Caki2 (cell line): ENCODE data around the gene TGFBI. TPM values are rescaled to one million over a fixed set of nuclear protein-coding genes. Genes with fewer than 3 reads are reported as not detected.

Source experiments
- DNase-seq: peaks from one replicate; pipeline ENCODE4 v3.0.0-alpha.2; 2015; ENCODE audit warnings: low read depth
- in situ Hi-C: cut with HindIII; loops from 2 replicates; pipeline ENCODE4 v1.10.0; 2016; ENCODE audit warnings: low sequenced_read_pairs, low pct_unique_long_range_greater_than_20kb, mixed read lengths
- total RNA-seq: library from RNA; depleted of rRNA; stranded (reverse); fragments of >200 nt; shearing (Covaris generic); gene quantifications from 2 replicates; pipeline ENCODE4 v1.2.3, GENCODE V29; 2014; ENCODE audit warnings: low replicate concordance; rRNA removed

The TGFBI gene
- 298 and 340 TPM in 2 replicates for total RNA-seq

DNA sequence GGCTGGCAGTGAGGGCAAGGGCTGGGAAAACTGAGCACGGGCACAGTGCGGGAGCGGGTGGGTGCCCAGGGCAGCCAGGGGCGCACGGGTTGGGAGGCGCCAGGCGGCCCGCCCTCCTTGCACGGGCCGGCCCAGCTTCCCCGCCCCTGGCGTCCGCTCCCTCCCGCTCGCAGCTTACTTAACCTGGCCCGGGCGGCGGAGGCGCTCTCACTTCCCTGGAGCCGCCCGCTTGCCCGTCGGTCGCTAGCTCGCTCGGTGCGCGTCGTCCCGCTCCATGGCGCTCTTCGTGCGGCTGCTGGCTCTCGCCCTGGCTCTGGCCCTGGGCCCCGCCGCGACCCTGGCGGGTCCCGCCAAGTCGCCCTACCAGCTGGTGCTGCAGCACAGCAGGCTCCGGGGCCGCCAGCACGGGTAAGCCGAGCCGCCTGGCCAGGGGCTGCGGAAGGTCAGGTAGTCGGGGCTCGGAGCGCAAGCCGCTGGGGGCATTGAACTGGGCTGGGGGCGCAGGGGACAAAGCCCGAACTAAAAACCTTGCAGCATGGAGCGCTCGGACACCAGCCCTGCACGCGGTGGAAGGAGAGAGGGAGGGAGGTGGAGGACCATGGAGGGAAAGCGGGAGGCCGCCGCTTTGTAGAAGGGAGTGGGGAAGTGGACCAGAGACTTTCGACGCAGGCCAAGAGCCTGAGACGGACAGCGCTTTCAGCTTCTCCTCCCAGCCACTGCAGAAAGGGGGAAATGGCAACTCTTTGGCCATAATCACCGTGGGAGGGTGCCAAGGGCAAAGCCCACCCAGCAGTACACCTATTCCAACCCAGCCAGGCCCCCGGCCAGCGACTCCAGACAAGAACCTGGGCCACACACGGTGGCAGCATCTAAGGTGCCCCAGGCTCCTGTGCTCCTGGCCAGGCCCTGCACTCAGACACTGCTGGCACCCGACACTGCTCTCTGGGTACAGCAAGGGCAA lies at the start of gene TGFBI:
Gene TGFBI (plus strand): TSS at position 207 of the 961 bp plus-strand sequence. CDS start 68 bp downstream, at position 275.
- in situ Hi-C loops: no loop called here
- peak; percentile 63 for DNase-seq

DNA sequence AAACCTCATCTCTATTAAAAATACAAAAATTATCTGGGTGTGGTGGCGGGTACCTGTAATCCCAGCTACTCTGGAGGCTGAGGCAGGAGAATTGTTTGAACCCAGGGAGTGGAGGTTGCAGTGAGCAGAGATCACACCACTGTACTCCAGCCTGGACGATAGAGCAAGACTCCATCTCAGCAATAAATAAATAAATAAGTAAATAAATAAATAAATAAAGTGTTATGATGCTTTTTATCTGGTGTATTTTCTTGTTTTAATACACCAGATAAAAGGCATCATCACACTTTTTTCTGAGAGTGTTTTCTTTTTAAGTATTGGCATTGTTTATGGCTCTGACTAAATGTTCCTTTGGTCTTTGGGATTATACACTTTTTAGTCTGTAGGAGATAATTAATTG lies 49.8 kb upstream of the TGFBI start:
- in situ Hi-C loops: no loop called here

GRCh38 chr5:135979510-135979909 lies 49.3 kb upstream of the TGFBI start:
- no peak for DNase-seq
- in situ Hi-C loops: no loop called here

More for the DNA sequence above, 49.8 kb upstream of the TGFBI start:
- no peak for DNase-seq

DNA sequence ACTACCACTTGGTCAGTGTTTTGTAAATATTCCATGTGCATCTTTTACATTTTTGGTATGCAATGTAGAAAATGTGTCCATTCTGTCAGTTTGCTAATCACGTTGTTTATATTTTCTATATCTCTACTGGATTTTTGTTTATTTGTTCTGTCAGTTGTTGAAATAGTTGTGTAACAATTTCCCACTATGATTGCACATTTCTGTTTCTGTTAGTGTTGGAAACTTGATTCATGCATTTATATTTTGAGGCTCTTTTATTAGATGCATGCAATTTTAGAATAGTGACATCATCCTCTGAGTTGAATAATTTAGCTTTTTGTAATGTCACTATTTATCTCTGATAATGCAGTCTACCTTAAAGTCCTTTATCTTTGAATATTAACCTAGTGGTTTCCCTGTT lies 48.2 kb upstream of the TGFBI start:
- DNase-seq: no peak
- in situ Hi-C loops: no loop called here

GRCh38 chr5:135985951-135986350 lies 42.8 kb upstream of the TGFBI start:
- no peak for DNase-seq
- in situ Hi-C loops: no loop called here

DNA sequence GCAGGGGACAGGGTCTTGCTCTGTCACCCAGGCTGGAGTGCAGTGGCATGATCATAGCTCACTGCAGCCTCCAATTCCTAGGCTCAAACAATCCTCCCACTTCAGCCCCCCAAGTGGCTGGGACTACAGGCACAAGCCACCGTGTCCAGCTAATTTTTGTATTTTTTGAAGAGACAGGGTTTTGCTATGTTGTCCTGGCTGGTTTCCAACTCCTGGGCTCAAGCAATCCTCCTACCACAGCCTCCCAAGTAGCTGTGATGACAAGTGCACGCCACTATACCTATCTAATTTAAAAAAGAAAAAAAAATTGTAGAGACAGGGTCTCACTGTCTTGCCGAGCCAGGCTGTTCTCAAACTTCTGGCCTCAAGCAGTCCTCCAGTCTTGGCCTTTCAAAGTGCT lies 42.4 kb upstream of the TGFBI start:
- no peak for DNase-seq
- in situ Hi-C loops: no loop called here

- in situ Hi-C loops: no loop called here
Measured at GRCh38 chr5:135986891-135987401, 41.8 kb upstream of the TGFBI start.

GRCh38 chr5:135988546-135988945 lies 40.2 kb upstream of the TGFBI start:
- in situ Hi-C loops: no loop called here
- DNase-seq: no peak

More at GRCh38 chr5:135986891-135987401, 41.8 kb upstream of the TGFBI start:
- DNase-seq: no peak

DNA sequence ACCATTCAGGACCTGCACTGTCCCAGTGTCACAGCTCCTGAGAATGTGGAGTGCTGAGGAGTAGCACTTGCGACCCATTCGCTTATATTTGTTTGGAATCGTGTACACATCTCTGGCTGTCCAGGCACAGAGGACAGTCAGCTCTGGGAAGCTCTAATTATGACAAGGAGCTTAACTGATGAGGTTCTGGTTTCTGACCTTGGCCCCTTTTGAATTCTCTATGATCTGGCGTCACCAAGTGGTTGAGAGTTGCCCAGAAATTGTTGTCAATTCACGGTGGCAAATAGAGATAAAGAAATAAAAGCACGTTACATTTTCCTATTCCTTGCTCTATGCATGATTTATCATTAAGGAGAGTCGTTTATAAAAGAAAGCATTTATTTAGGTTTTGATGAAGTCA lies 39.1 kb upstream of the TGFBI start:
- in situ Hi-C loops: no loop called here
- no peak for DNase-seq

DNA sequence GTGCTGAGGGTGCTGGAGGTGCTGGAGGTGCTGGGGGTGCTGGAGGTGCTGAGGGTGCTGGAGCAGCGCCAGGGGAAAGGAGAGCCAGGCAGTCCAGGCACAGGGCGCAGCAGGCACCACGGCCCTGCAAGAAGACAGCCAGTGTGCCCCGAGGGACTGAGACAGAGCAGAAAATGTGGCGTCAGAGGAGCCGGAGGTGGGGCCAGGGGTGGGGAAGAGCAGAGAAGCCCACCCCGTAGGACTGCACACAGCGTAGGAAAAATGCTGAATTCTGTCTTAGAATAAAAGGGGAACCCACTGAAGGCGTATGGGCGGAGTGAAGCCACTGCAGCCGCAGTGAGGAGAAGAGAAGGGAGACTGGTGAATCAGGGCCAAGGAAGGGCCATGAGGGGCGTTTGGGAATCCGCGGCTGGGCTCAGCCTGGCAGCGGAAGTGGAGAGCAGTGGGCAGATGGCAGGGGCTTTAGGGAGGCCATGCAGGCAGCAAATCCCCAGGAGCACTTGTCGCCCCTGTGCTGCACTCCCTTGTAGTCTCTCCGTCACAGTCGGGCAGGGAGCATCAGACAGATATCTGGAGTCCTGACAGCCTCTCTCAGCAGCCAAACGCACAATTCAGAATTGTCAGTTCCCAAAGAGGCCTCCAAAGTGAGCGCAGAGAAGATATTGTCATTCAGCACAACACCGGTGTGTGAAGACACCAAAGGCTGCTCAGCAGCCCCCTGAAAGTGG lies 38.1 kb upstream of the TGFBI start:
- in situ Hi-C loops: no loop called here
- DNase-seq: no peak

GRCh38 chr5:135991429-135991828 lies 37.4 kb upstream of the TGFBI start:
- no peak for DNase-seq
- in situ Hi-C loops: no loop called here

- no peak for DNase-seq
- in situ Hi-C loops: no loop called here
Measured at GRCh38 chr5:135993335-135993879, 35.4 kb upstream of the TGFBI start.

DNA sequence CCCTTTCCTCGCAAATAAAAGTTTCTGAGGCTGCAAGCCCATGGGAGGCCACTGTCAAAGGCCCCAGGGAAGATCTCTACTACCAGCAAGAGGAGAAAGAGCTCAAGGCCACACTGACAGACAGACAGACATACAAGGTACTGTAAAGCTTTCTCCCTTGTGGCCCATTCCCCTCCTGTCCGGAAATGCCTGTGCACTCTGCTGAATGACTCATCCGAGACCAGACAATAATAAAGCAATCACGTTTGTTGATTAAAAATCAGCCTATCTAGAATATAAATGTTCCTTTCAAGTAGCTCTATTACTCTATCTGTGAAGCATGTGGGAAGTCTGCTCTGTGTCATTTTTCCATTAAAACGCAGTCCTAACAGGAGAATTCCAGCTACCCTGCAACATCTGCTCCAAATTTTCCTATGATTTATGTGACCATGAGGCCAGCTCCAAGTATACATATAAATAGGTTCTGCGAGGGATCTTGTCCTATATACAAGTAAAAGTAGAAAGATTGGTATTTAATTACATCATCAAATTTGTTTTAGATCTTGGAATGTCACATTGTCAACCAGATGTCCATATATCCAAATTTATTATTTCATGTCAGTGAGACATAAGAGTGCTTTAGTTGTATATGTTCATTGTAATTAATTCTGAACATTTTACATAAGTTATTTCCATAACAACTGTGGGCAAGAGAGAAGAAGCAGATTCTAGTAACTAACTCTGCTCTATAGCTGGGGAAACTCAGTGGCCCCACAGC lies 34.7 kb upstream of the TGFBI start:
- DNase-seq: no peak
- in situ Hi-C loops: no loop called here

GRCh38 chr5:135995976-135996375 lies 32.8 kb upstream of the TGFBI start:
- no peak for DNase-seq

DNA sequence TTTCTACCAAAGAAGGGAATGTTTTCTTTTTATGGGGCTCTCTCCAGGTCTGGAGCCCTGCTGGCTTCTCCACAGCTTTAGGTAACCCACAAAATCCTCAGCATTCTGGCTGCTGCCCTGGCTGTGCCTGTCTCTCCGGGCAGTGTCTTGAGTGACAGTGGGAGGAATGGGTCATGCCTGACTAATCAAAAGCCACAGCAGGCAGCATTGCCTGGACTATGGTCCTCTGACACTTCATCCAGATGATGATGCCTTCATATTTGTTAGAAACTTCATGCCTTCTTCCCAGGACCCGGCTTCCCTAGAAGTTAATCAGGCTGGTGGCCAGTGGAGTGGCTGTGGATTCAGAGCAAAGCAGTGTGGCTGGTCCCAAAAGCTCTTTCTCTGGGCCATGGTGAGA lies 32.2 kb upstream of the TGFBI start:
- in situ Hi-C loops: no loop called here
- DNase-seq: no peak

More at GRCh38 chr5:135995976-135996375, 32.8 kb upstream of the TGFBI start:
- in situ Hi-C loops: no loop called here

DNA sequence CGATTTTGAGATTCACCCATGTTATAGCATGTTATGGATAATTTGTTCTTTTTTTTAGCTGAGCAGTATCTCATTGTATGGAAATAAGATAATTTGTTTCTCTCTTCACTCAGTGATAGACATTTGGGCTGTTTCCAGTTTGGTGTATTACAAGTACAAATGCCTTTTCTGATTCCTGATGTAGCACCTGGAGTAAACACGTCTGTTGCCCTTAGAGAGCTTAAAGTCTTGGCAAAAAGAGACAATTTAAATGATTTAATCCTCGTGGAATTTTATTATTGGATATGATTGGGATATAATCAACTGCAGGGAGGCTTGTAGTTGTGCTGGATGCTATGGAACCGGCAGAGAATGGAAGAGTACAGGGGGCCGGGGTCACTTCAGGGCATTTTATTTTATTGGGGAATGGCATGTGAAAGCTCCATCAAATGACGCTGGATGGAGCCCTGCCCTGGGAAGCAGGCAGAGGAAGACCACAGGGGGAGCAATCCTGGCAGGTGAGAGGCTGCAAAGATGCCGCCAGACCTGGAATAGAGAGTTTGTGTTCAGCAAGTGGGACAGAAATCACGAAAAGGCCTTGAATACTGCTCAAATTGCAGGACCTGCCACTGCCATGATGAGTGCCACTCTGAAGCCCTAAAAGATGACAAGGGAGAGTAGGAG lies 31.0 kb upstream of the TGFBI start:
- in situ Hi-C loops: no loop called here
- no peak for DNase-seq

DNA sequence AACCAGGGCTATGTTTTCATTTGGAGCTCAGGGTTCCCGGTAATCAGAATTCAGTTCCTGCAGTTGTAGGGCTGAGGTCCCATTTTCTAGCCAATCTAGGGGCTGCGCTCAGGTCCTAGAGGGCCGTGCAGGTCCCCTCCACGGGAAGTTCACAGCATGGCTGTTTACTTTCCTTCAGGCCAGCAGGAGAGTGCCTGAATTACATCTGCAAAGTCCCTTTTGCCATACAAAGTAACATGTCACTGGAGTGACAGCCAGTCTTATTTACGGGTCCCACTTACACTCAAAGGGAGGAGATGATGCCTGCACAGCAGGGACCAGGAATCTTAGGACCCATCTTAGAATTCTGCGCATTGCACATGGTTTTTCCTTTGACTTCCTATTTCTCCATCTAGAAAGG lies 29.9 kb upstream of the TGFBI start:
- no peak for DNase-seq
- in situ Hi-C loops: no loop called here
